B cell (primary cell): ENCODE measurements around the gene ALOX15B.

Experiments
- CTCF ChIP-seq: fragments of 200-600 bp; IDR thresholded peaks from one replicate; pipeline ENCODE4 v1.8.0; 2022; ENCODE audit warnings: antibody characterized with exemption, mild to moderate bottlenecking
- EZH2 ChIP-seq: IDR thresholded peaks from 2 replicates; pipeline ENCODE4 v1.6.1; 2012; ENCODE audit warnings: borderline replicate concordance, low read depth, mild to moderate bottlenecking, moderate library complexity, low read length; ENCODE audit not compliant: insufficient read depth, poor library complexity, severe bottlenecking

DNA sequence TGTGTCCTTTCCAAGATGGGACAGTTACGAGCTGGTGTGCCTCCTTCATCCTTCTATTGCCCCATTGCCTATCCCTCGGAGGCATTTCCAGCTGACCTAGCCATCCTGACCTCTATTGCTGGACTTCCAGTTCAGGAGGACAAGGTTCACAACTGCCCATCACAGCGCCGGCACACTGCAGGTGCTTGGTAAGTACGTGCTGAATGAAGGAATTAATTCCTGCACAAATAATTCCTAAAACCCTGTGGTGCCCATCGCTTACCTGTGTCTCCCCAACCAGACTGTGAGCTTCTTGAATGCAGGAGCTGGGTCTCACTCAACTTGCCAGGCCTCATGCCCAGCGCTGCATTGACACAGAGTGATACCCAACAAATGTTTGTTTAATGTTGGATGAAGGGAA lies 13.0 kb downstream of the ALOX15B start:
- TF ChIP-seq CTCF (no peak), EZH2 (no peak)
